CD4-positive, alpha-beta T cell treated with Interleukin-2 at 100 ng/mL for 4 hours (primary cell): ENCODE measurements around the gene SMOC2.

Source experiments
- DNase-seq: peaks from one replicate; pipeline ENCODE4 v3.0.0-alpha.2; 2020; ENCODE audit warnings: low spot score

Gene SMOC2

GRCh38 chr6:168442646-168443045, 1.7 kb downstream of the SMOC2 start:
- no peak for DNase-seq

- DNase-seq: no peak
Observed at GRCh38 chr6:168447282-168447681, 6.3 kb downstream of the SMOC2 start.

- DNase-seq: no peak
Observed at GRCh38 chr6:168447700-168448099, 6.7 kb downstream of the SMOC2 start.

- DNase-seq: no peak
Observed at GRCh38 chr6:168448243-168448855, 7.4 kb downstream of the SMOC2 start.

- no peak for DNase-seq
Observed at GRCh38 chr6:168450917-168451316, 9.9 kb downstream of the SMOC2 start.

GRCh38 chr6:168451805-168452517, 11.0 kb downstream of the SMOC2 start:
- DNase-seq: no peak

- DNase-seq: no peak
Observed at GRCh38 chr6:168452685-168453377, 11.8 kb downstream of the SMOC2 start.

GRCh38 chr6:168455847-168456530, 15.0 kb downstream of the SMOC2 start:
- no peak for DNase-seq

GRCh38 chr6:168456907-168457652, 16.1 kb downstream of the SMOC2 start:
- no peak for DNase-seq

- no peak for DNase-seq
Observed at GRCh38 chr6:168457653-168457934, 16.6 kb downstream of the SMOC2 start.

GRCh38 chr6:168458101-168458500, 17.1 kb downstream of the SMOC2 start:
- DNase-seq: no peak

- DNase-seq: no peak
Observed at GRCh38 chr6:168459572-168459971, 18.6 kb downstream of the SMOC2 start.

GRCh38 chr6:168462289-168462853, 21.4 kb downstream of the SMOC2 start:
- no peak for DNase-seq

- DNase-seq: no peak
Observed at GRCh38 chr6:168464546-168464945, 23.6 kb downstream of the SMOC2 start.

- DNase-seq: no peak
Observed at GRCh38 chr6:168468045-168468444, 27.1 kb downstream of the SMOC2 start.

- no peak for DNase-seq
Observed at GRCh38 chr6:168469521-168469920, 28.5 kb downstream of the SMOC2 start.

GRCh38 chr6:168469926-168470325, 28.9 kb downstream of the SMOC2 start:
- DNase-seq: no peak

GRCh38 chr6:168472363-168472762, 31.4 kb downstream of the SMOC2 start:
- no peak for DNase-seq

- DNase-seq: no peak
Observed at GRCh38 chr6:168473197-168473596, 32.2 kb downstream of the SMOC2 start.

- no peak for DNase-seq
Observed at GRCh38 chr6:168475188-168476013, 34.4 kb downstream of the SMOC2 start.

- DNase-seq: no peak
Observed at GRCh38 chr6:168479421-168479820, 38.4 kb downstream of the SMOC2 start.
